ENCODE data around the gene NRG3.

Gene NRG3

DNA sequence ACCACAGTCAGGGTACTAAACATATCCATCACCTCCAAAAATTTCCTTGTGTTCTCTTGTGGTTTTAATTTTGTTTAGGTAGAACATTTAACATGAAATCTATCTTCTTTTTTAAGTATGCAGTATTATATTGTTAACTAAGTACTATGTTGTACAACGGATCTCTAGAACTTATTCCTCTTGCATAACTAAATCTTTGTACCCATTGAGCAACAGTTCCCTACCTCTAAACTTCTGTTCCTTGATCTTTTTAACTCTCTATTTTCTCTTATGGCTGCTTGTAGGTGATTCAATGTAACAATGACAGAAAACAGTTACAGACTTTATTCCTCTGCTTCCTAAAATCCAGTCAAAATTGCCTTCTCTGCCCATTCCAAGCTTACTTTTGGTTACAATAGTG lies 9.9 kb downstream of the NRG3 start:
- no peak for DNase-seq (ENCODE audit: low spot score)

DNA sequence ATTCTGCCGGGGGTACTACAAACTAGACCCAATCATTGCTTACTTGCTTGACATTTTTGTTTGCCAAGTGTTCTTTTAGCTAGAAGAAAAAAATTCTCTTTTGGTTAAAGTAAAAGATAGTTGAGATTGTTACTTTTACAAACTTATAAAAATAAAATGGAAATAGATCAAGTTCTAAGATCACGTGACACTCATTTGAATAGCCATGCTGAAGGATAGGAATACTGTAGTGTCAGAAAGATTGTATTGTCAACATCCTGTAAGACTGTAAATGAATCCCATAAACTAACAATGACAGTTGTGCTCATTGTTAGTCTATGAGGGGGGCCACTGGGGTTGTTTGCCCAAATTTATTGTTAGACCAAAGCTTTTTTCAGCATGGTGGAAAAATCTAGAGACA lies 10.5 kb downstream of the NRG3 start:
- DNase-seq (ENCODE audit: low spot score), result no peak

DNA sequence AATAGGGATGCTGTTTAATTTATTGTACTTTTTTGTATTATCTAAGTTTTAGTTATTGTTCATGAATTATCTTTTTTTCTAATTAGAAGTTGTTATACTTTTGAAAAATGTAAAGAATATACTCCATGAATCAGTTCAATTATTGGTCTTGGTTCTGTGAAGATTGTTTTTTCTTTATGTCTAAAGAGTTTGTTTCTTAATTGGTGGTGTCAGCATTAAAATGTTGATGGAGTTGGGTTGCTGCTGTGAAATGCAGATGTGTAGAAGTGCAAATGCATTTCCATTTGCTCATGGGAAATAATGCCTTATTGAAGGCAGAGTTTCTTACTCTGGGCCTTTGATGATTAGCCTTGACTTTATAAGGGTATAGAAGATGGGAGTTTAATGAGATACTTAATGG lies 11.9 kb downstream of the NRG3 start:
- DNase-seq (ENCODE audit: low spot score), result no peak

DNA sequence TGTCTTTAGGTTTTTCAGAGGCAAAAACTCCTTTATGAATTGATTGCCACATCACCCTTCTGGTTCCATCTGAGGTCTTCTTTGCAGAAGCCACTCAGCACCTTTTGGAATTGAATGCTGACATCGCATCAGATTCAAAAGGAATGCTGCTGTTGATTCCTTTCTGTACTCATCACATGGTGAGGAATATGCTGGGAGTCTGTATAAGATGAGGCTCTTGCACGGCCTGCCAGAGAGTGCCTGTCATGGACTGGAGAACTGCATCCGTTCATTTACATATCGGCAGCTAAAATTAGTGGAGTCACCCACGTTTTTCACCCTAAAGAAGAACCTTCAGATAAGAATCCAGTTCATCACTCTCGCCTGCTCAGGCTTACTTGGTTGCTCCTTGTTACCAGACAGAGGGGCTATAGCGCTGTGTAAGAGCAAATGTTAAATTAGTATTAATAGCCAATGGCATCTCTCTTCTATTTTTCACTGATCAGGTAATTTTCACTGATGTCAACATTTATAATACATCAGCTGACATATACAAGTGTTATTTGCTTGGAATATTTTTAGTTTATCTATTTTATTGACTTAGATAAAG lies 14.3 kb downstream of the NRG3 start:
- no peak for DNase-seq (ENCODE audit: low spot score)

DNA sequence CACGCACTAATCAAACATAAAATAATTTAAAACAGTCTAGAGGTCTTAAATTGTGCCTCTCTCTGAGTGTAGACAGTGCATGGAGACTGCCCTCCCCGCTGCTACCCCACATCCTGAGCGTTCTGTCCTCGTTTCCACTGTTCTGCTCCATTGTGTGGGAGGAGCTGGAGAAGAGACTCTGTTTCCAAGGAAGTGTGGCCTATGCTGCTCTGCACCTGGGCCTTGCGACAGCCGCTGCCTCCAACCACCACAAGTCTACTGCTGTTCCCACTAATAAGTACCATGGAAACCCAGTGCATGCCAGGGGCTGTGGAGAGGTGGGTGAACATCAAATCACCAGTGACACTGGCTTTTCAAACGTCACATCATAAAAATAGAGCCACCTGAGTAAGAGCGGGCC lies 19.6 kb downstream of the NRG3 start:
- DNase-seq (ENCODE audit: low spot score), result no peak

DNA sequence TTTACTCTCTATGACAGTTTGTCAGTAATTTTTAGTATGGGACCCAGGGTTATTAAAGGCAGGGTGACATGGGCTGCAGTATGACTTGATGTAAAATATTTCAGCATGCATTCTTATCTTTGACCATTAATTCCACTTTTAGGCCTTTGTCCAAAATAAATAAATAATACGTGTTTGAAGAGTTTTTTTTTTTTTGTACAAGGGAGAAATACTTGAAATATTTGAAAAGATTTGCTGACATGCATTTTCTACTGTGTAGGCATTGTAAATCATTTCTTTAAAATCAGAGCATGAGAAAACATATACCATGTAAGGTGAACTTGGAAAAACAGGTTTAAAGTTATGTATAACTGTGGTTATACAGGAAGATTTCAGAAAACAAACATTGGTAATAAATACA lies 23.5 kb downstream of the NRG3 start:
- DNase-seq (ENCODE audit: low spot score), result no peak

DNA sequence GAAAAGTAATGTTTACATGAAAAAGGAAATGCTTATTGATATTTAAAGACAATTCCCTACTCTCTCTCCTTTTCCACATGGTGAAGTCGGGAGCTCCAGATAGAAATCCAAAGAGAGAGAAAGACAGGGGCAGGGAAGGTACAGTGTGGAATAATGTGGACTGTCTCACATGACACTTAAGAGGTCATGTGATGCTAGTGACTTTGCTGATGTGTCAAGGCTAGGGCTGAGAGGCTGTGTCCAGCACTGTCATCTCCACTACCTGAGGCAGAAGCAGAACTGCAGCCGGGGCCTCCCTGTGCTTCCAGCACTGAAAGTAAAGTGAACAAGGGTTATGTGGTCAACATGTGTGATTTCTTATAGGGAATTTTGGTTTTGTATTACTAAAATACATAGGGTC lies 26.0 kb downstream of the NRG3 start:
- DNase-seq (ENCODE audit: low spot score), result no peak

DNA sequence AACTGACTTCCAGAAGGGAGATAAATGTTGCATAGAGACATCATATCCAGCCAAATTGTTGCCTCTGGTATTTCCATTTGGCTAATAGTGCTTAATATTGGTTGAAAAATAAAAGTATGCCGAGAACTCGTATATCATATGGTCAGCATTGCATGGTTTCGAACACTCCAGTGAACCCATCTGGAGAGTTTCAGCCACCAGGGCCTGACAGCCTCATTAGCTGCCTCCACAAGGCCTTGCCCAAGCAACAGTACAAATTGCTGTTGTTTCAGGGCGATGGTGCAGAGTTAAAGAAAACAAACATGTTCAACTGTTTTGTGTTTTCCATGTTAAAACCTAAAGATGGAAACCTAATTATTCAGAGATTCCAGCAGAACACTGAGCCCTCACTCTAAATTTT lies 28.5 kb downstream of the NRG3 start:
- DNase-seq (ENCODE audit: low spot score), result no peak

DNA sequence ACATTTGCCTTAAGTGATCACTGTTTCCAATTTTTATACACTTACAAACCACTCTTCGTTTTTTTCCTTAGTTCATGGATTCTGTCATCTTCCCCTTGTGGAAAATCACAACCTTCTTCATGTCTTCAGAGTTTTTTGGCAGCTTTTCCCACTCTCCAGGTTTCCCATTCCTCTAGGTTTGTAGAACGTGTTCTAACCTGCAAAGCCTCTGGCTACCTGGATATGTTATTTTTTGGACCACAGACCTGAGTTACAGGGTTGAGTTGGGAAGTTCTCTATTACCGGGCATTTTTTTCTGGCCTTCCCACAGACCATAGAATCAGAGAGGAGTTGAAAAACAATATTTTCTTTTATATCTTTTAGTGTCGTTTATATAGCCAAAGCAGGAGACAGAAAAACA lies 30.2 kb downstream of the NRG3 start:
- DNase-seq (ENCODE audit: low spot score), result no peak

DNA sequence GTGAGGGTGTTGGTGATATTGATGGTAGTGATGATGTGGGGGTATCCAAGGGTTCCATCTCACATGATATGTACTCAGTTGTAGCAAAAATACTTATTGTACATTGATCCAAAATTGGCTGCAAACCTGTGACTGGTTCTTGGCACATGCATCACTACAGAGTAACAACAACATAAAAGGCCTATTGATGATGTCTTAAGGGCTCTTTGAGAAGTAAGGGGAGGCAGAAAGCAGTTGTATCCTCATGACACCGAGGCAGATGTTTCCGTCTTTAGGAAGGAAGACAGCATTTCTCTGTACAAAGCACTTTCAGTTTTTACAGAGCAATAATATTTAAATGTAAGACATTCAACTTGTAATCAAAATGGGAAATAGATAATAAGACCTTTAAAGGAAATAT lies 34.5 kb downstream of the NRG3 start:
- DNase-seq (ENCODE audit: low spot score), result no peak

DNA sequence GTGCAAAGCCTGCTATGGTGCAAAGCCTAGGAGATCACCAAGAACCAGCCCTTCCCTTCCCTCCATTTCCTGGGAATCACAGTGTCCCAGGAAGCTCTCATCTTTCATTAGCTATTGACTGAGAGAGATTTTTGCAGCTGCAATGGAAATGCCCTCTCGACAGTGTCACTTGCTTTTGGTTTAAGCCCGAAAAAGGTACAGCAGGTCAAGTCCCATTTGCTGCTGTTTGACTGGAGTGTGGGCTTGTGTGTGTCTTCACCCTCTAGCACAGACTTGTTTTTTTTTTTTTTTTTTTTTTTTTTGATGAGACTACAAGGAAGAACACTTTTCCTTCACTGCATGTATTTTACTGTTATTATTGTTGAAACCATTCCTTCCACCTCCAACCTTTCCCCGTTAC lies 36.3 kb downstream of the NRG3 start:
- DNase-seq (ENCODE audit: low spot score), result no peak

DNA sequence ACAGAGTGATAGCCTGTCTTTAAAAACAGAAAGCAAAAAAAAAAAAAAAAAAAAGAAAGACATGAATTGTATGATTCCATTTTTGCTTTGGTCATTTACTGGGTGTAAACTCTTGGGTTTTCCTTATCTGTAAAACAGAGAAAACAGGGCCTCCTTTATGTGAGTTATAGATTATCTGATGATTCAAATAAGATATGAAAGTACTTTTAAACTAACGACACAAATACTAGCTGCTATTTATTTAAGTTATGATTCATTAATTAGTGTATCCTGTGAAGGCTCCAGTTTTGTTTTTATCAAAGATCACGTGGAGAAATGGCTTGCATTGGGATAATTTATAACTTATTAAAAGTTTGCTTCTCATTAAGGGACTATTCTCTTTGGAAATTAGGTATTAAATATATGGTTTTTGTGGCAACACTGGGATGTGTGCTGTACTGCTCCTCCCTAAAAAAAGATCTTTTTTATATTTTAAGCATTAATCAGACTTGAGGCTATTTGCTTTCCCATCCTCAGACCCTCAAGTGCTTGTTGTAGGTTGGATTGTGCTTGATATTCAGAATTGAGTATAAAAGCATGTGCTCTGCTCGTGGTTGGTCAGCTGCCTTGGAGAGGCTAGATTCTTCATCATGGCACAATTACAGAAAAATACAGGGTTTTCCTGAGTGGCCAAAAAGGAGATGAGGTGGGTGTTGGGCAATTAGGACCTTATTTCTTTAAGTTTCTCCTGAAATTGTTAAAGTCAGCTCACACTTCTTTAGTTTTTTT lies 39.9 kb downstream of the NRG3 start:
- DNase-seq (ENCODE audit: low spot score), result no peak

DNA sequence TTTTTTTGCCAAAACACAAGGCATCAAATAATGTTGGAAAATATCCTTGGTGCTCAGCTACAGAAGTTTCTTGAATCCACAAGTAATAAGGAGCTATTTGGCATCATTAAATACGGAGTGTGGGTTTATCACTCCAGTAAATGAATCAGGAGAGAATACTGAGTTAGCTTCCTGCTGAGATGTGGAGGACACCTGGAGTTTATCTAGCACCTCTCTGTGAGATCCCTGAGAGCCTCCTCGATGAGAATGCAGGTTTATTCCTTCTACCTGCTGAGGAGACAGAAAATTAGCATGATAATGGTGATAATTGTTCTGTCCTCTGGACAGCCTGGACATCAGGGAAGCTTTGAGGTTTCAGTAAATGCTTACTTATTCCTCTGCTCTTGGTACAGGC lies 40.5 kb downstream of the NRG3 start:
- no peak for DNase-seq (ENCODE audit: low spot score)

DNA sequence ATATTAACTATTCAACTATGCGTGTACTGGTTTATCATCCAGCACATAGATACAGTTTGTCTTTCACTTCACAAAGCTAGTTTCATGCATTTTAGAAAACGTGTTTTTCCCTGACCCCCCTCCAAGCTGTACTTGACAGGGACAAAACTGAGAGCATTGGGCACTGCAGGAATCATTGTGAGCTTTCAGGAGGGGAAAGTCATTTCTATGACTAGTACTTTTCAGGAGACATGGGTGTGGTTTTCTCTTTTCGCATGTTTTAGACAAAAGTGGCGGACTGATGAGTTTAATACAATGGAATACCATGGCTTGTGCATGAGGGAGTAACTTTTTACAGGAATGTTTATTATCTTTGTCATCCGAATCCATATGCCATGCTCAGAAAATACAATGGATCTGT lies 42.7 kb downstream of the NRG3 start:
- no peak for DNase-seq (ENCODE audit: low spot score)

DNA sequence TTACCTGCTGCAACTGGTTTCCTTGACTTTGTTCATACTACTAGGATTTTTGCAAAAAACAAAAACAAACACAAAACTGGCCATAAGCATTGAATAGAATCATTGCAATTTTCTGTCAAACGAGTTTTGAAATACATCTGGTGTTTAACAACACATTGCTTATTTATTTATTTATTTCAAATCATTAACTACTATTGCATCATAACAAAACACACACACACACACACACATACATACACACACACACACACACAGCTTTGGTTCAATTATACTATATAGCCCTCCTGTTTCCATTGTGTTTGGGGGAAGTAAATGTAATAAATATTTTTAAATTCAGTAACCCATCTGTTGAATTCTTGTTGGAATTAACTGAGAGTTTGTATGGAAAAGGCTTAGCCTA lies 43.8 kb downstream of the NRG3 start:
- DNase-seq (ENCODE audit: low spot score), result no peak

DNA sequence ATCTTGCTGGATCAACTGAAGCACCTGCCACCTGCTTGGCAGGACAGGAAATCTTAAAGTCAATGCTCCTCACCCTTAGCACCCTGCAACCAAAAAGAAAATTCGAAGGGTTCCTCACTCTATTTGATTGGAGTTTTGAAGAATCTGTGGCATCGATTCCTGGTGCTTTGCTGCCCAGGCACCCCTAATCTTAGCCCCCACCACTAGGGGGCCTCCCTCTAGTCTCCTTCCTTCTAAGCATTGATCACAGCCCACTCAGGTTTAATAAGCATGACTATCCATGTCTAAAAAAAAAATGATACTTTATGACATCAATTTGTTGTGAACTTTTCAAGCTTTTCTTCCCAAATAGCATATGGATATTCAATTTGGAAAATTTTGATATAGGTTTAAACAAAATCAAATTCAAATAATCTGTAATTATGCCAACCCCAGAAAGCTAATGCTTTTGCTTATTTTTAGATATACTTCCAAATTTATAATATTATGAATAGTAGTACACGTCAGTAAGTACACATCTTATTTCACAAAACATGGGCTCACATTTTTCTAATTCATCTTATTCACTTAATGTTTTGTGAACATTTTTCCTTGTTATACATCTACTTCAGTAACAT lies 45.3 kb downstream of the NRG3 start:
- no peak for DNase-seq (ENCODE audit: low spot score)

DNA sequence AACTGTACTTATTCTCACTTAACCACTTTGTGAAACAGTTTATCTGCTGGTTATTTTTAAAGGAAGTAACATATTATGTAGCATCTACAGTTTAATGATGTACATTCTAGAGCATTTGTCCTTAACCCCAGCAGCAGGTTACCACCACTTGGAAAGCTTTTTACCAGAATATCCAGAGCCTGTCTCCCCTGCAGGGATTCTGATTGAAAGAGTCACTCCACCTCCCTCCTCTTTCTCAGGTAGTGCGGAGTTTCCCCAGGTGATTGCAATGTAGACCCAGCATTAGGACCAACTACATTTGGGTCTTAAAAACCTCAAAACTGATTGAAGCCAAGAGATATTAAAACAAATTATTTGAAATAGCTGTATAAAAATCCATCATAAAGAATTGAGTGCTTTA lies 53.1 kb downstream of the NRG3 start:
- DNase-seq (ENCODE audit: low spot score), result no peak

DNA sequence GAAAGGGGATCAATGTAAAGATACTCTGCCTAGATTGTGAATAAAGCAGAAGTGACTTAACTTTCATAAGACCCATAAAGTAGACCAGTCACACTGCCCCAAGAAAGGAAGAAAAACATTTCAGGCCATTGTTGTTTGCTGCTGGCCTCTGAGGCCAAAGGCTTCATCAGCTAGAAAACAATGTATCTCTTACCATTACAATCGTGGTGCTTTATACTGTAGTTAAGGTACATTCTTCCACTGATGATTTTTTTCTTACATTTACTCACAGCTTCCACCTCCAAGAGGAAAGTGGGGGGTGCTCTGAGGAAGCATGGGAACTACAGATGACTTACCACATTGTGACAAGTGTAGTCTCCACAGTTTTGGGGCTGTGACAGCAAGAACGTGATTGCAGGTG lies 68.6 kb downstream of the NRG3 start:
- no peak for DNase-seq (ENCODE audit: low spot score)

DNA sequence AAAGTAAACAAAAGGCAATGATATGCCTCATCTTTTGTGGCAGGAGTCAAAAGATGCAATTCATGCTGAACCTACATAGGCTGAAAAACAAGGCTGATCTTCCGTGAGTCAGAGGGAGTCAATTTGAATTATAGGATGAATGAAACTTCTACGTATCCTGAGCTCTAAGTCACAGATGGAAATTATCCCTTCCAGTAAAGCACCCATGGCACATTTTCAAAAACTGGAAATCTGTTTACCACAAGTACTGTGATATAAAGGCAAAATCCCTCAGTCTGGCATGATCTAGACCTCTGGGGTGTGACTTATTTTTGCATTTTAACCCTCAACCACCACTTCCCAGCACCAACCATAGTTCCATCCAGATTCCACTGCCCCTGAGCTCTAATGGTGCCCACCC lies 69.6 kb downstream of the NRG3 start:
- DNase-seq (ENCODE audit: low spot score), result no peak

DNA sequence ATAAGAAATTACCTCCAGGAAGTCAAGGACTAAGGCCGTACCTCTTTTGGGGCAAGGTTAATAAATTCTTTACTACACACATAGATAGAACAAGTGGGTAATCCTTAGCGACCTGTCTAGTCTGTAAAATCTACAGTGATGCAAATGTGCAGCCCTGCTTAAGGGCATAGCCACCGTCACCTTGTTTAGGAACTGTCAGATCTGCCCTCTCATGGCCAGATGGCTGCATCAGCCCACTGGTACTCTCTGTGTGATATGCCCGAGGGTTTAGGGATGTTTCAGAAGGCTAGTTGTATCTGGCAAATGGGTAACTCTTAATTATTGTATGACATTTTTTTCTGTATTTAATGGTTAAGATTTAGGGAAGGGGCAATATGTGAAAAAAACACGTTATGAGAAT lies 74.3 kb downstream of the NRG3 start:
- DNase-seq (ENCODE audit: low spot score), result no peak

DNA sequence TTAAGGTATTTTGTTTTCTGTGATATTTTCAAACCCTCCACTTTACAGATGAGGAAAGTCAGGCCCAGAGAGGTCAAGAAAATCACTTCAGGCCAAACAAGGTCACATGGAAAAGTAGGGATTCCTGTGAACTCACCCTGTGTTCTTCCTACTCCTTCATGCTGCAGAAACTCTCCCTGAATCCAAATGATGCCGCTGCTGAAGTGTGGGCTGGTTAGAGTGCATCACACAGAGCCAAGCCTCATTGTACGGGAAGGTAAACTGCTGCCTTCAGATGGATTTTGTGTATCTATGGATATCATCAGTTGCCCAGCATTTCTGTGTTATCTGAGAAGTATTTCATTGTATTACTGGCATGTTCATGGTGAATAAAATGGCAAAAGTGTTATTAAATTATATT lies 75.4 kb downstream of the NRG3 start:
- no peak for DNase-seq (ENCODE audit: low spot score)

DNA sequence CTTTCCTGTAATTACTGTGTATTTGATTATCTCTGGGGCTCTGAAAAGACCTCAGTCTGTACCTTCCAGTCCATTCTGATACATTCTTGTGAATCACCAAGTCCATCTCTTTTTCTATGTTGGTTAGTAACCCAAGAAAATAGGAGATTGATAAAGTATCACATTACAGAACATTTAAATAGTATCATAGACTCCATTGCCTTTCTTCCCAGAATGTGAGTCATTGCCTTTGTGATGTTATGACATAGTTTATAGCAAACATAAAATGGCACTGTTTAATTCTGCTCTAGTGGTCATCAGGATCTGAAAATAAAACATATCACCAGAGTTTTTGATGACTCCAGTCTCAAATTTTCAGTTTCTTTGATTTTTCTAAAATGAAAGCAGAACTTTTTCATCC lies 78.4 kb downstream of the NRG3 start:
- no peak for DNase-seq (ENCODE audit: low spot score)

DNA sequence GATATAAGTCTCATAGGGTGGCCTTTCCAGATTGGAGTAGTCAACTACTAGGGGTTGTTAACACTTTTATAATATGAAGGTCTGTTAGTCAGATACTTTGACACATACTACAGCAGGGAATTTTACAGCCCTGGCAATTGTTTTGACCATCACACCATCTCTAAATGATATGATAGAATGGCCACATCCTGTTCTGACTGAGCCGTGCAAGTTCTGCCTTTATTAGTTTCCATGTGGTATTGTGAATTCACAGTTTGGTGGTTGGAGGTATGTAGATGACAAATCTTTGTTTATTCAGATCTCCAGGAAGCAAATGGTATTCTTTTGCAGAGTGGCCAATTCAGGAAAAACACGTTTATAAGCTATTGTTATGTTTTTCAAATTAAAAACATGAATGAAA lies 83.0 kb downstream of the NRG3 start:
- DNase-seq (ENCODE audit: low spot score), result no peak

DNA sequence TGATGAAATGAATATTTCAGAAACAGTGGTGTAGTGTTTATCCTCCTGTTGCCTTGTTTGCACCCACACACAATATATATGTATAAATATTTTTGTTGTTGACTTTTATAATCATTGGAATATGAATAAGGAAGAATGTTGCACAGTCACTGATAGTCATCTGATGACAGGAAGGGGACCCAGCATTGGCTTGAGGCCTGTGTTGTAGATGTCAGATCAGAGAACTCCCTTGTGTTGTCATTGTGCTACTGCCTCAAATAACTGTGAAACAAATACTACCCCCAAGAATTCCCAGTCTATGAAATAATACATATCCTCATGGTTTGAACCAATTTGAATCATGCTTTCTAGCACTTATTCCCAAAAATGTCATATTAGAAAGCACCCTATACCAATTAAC lies 84.0 kb downstream of the NRG3 start:
- no peak for DNase-seq (ENCODE audit: low spot score)

Data from hematopoietic multipotent progenitor cell treated with erythropoietin and hydrocortisone succinate and interleukin-3 and kit ligand, for 17 days (in vitro differentiated cells).